ENCODE results near the gene CMIP. TPM values are rescaled to one million over a fixed set of nuclear protein-coding genes. Genes with fewer than 3 reads are reported as not detected.

CMIP gene
- total and polyA plus RNA-seq, 10 of the 15 experiments (the other 5 are each of a cell fraction or from before 2014, with no cell fraction given), result 1.2 to 43.2 (median 4.4) TPM

DNA sequence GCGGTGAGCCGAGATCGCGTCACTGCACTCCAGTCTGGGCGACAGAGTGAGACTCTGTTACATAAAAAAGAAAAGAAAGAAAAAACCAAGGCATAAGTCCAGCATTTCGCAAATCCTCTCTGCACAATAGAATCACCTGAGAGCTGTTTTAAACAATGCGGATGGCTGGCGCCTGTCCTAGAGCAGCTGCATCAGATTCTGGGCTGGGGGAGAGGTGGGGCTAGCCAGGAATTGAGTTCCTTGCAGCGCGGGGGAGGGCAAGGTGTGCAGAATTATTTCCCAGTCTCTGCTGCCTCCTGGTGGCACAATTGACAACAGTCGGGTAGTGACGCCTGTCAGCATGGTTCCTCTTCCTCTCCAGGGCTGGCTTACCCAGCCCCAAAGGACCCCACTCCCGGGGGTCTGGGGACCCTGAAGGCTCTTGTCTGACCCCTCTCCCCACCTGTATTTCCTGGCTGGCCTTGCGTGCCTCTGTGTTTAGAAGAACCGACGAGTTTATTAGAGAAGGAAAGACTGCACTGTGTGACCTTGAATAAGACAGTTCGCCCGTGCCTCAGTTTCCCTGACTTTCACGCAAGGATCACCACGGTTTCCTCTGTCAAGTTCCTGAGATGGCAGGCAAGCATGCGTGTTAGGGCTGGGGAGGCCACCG, 293.4 kb downstream of the CMIP start (continued):
- TF ChIP-seq MYC (IDR thresholded peaks at IDR 0.05; ENCODE audit: insufficient read depth, insufficient read length, insufficient replicate concordance, low read length, severe bottlenecking) (no peak), CBX5 (IDR thresholded peaks at IDR 0.05; ENCODE audit: low read depth) (0 out of 2 replicates have a peak, but pooled peaks have one; percentile 57), LARP7 (IDR thresholded peaks at IDR 0.05) (peak; percentile 38; the same call in 1 of the 2 replicates), CHD2 (IDR thresholded peaks at IDR 0.05; ENCODE audit: borderline replicate concordance, low read depth, low read length) (0 out of 2 replicates have a peak, but pooled peaks have one; percentile 27), MYB (IDR thresholded peaks at IDR 0.05; ENCODE audit: borderline replicate concordance, low read depth, low read length) (no peak), GATAD2B (conservative IDR thresholded peaks at IDR 0.05; ENCODE audit: low read depth) (0 out of 2 replicates have a peak, but pooled peaks have one; percentile 29), TCF12 (IDR thresholded peaks at IDR 0.05; ENCODE audit: low read depth, low read length) (0 out of 2 replicates have a peak, but pooled peaks have one; percentile 38), KAT2A (conservative IDR thresholded peaks at IDR 0.05; ENCODE audit: control insufficient read depth, low read depth, low read length) (no peak), HDAC2 (IDR thresholded peaks at IDR 0.05) (no peak), RAD21 (IDR thresholded peaks at IDR 0.05; ENCODE audit: insufficient read depth, low read depth, low read length) (peak; percentile 88), CBFB (IDR thresholded peaks at IDR 0.05; ENCODE audit: low read depth) (no peak), SMC3 (IDR thresholded peaks at IDR 0.05; ENCODE audit: borderline replicate concordance, low read length) (peak; percentile 75), HDGF (IDR thresholded peaks at IDR 0.05) (peak; percentile 49; the same call in 1 of the 2 replicates), EZH2 (IDR thresholded peaks at IDR 0.05; ENCODE audit: borderline replicate concordance, control insufficient read depth, low read depth, low read length) (no peak), POU2F2 (IDR thresholded peaks at IDR 0.05; ENCODE audit: borderline replicate concordance, low read depth, low read length) (peak; percentile 23; the same call in 1 of the 3 replicates), BRCA1 (IDR thresholded peaks at IDR 0.05; ENCODE audit: low read depth, low read length) (no peak), WRNIP1 (IDR thresholded peaks at IDR 0.05; ENCODE audit: borderline replicate concordance, low read depth, low read length) (0 out of 2 replicates have a peak, but pooled peaks have one; percentile 53), NRF1 (conservative IDR thresholded peaks at IDR 0.05; ENCODE audit: low read depth, low read length) (no peak)
- TF ChIP-seq, protein P1, sequence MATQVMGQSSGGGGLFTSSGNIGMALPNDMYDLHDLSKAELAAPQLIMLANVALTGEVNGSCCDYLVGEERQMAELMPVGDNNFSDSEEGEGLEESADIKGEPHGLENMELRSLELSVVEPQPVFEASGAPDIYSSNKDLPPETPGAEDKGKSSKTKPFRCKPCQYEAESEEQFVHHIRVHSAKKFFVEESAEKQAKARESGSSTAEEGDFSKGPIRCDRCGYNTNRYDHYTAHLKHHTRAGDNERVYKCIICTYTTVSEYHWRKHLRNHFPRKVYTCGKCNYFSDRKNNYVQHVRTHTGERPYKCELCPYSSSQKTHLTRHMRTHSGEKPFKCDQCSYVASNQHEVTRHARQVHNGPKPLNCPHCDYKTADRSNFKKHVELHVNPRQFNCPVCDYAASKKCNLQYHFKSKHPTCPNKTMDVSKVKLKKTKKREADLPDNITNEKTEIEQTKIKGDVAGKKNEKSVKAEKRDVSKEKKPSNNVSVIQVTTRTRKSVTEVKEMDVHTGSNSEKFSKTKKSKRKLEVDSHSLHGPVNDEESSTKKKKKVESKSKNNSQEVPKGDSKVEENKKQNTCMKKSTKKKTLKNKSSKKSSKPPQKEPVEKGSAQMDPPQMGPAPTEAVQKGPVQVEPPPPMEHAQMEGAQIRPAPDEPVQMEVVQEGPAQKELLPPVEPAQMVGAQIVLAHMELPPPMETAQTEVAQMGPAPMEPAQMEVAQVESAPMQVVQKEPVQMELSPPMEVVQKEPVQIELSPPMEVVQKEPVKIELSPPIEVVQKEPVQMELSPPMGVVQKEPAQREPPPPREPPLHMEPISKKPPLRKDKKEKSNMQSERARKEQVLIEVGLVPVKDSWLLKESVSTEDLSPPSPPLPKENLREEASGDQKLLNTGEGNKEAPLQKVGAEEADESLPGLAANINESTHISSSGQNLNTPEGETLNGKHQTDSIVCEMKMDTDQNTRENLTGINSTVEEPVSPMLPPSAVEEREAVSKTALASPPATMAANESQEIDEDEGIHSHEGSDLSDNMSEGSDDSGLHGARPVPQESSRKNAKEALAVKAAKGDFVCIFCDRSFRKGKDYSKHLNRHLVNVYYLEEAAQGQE (IDR thresholded peaks at IDR 0.05; ENCODE audit: low read depth, low read length), result no peak
- TF ChIP-seq, protein P2, sequence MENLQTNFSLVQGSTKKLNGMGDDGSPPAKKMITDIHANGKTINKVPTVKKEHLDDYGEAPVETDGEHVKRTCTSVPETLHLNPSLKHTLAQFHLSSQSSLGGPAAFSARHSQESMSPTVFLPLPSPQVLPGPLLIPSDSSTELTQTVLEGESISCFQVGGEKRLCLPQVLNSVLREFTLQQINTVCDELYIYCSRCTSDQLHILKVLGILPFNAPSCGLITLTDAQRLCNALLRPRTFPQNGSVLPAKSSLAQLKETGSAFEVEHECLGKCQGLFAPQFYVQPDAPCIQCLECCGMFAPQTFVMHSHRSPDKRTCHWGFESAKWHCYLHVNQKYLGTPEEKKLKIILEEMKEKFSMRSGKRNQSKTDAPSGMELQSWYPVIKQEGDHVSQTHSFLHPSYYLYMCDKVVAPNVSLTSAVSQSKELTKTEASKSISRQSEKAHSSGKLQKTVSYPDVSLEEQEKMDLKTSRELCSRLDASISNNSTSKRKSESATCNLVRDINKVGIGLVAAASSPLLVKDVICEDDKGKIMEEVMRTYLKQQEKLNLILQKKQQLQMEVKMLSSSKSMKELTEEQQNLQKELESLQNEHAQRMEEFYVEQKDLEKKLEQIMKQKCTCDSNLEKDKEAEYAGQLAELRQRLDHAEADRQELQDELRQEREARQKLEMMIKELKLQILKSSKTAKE (IDR thresholded peaks at IDR 0.05; ENCODE audit: low read depth, poor library complexity, severe bottlenecking), result peak; percentile 40
- TF ChIP-seq, protein P3, sequence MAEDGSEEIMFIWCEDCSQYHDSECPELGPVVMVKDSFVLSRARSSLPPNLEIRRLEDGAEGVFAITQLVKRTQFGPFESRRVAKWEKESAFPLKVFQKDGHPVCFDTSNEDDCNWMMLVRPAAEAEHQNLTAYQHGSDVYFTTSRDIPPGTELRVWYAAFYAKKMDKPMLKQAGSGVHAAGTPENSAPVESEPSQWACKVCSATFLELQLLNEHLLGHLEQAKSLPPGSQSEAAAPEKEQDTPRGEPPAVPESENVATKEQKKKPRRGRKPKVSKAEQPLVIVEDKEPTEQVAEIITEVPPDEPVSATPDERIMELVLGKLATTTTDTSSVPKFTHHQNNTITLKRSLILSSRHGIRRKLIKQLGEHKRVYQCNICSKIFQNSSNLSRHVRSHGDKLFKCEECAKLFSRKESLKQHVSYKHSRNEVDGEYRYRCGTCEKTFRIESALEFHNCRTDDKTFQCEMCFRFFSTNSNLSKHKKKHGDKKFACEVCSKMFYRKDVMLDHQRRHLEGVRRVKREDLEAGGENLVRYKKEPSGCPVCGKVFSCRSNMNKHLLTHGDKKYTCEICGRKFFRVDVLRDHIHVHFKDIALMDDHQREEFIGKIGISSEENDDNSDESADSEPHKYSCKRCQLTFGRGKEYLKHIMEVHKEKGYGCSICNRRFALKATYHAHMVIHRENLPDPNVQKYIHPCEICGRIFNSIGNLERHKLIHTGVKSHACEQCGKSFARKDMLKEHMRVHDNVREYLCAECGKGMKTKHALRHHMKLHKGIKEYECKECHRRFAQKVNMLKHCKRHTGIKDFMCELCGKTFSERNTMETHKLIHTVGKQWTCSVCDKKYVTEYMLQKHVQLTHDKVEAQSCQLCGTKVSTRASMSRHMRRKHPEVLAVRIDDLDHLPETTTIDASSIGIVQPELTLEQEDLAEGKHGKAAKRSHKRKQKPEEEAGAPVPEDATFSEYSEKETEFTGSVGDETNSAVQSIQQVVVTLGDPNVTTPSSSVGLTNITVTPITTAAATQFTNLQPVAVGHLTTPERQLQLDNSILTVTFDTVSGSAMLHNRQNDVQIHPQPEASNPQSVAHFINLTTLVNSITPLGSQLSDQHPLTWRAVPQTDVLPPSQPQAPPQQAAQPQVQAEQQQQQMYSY (CRISPR knock-in tag; IDR thresholded peaks at IDR 0.05), result no peak

All from GM12878 (cell line).